CD4-positive, alpha-beta T cell treated with Interferon gamma for 1 hour (primary cell): ENCODE data around the gene GALR3.

Experiments
- DNase-seq: peaks from one replicate; pipeline ENCODE4 v3.0.0-alpha.2; 2020

The GALR3 gene

GRCh38 chr22:37824674-37825641 lies 1.8 kb downstream of the GALR3 start:
- no peak for DNase-seq

- DNase-seq = no peak
Measured at GRCh38 chr22:37827056-37827455, 3.9 kb downstream of the GALR3 start.

GRCh38 chr22:37830093-37830842 lies 7.1 kb downstream of the GALR3 start:
- DNase-seq = no peak

DNA sequence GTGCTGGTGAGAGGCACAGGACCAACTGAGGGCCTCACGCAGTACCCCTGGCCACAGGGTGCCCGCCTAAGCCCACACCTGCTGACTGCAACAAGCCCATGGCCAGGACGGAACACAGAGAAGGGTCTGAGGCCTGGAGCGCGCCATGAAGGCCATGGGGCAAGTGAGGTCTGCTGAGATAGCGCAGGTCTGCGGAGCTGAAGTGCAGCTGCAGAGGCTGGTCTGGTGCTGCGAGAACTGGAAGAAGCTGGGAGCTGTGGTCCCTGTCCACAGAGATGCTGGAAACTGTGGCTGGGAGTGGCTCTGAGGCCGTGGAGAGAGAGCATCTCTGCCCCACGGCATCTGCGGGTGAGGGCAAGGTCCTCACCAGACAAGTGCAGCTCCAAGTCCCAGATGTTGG lies 8.3 kb downstream of the GALR3 start:
- DNase-seq = no peak

GRCh38 chr22:37832022-37832857 lies 9.1 kb downstream of the GALR3 start:
- no peak for DNase-seq

- no peak for DNase-seq
Measured at GRCh38 chr22:37842015-37842793, 19.0 kb downstream of the GALR3 start.

GRCh38 chr22:37843741-37844089 lies 20.5 kb downstream of the GALR3 start:
- DNase-seq = no peak

DNA sequence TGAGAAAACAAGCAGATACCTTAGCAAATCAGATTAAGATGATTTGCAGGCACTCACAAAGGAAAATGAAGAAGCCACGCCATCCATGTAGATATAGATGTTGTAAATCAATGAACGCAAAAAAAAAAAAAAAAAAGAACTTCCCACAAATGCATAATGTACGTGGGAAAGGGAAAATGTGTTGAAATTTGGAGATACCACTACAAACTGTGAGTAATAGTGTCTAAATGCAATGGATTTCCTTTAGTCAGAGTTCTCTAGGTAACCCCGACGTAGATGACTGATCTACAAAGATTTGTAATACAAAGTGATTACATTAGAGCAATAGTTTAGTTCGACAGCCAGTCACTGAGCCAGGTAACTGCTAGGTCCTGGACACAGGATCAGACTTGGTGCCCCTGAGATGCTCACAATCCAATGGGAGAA lies 21.7 kb downstream of the GALR3 start:
- DNase-seq = no peak

GRCh38 chr22:37846433-37846832 lies 23.3 kb downstream of the GALR3 start:
- DNase-seq = no peak

GRCh38 chr22:37848587-37849088 lies 25.5 kb downstream of the GALR3 start:
- DNase-seq = no peak

GRCh38 chr22:37849089-37849751 lies 26.0 kb downstream of the GALR3 start, which contains the start of gene EIF3L:
Gene EIF3L (plus strand): TSS chr22:37849419. CDS start chr22:37849450, 31 bp downstream.
- peak; percentile 85 for DNase-seq

DNA sequence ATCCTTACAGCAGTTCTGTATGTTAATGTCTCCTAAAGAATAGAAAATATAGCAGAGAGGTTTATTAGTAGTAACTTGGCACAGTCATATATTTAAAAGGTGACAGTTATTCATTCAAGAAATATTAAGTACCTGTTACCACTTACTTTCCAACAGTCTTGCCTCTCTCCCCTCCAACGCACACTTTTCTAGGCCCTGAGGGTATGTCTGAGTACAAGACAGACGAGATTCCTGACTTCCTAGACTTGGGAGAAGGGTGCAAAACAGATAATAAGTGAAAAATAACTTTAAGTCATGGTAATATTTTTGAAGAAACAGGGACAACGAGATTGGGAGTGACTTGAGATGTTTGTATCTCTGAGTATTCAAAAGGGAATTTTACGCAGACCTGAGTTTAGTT lies 27.6 kb downstream of the GALR3 start:
- no peak for DNase-seq

DNA sequence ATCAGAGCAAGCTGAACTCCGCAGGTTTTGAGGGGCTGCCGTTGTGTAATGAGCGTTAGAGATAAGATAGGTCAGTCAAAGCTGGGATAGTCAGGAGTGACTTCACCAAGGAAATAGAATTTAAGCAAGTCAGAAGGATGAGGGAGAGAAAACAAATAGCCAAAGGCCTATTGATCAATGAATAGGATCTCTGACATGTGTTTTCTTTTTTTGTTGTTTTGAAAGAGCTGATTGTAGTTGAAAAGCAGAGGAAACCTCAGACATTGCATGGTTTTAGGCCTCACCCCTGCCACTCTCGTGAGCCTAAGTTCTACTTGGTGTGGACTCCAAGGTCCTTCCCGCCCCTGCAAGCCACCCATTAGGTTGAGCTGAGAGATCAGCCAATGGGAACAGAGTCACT lies 29.2 kb downstream of the GALR3 start:
- no peak for DNase-seq

DNA sequence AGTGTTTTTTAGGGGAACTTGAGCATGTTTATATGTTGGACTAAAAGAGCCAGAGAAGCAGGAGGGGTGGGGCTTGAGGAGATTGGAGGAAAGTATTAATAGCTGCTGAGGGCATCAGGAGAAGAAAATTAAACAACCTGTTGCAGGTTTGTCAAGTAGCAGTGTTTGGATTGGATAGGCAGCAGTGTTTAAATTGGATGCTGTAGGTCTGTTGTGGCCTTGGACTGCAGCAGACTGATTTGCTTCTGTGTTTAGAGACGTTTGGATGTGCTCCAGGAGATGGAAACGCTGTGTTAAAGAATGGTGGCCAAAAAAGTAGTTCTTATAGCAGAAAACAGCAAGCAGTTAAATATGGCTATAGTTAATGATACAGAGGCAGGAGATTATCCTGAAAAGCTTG lies 31.8 kb downstream of the GALR3 start:
- no peak for DNase-seq

- DNase-seq = no peak
Measured at GRCh38 chr22:37855462-37855861, 32.3 kb downstream of the GALR3 start.

DNA sequence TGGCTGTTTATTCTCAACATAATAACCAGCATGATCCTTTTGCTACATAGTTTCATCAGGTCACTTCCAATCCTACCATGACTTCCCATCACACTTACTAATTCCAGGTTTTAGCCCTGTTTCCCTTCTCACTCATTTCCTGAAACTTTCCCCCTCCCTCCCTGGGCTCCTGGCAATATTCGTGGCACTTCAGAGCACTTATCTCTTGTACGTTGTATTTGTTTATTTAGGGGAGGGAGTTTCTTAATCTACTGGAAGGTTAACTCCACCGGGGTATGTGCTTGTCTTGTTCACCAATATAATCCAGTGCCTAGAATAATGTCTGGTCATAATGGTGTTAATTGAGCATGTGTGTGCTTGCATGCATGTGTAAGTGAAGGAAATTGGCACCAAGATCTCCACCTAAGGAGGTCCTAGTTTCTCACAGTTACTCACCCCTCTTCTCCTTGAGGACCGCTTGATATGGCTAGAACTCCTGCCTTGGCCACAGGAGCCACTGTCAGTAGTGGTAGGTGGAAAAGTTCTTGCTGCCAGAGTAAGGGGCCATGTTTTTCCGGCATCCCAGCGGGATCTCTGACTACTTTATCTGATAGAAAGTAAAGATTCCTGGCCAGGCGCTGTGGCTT lies 37.7 kb downstream of the GALR3 start:
- no peak for DNase-seq

GRCh38 chr22:37862570-37863325 lies 39.6 kb downstream of the GALR3 start:
- DNase-seq = no peak

- DNase-seq = no peak
Measured at GRCh38 chr22:37865510-37865909, 42.3 kb downstream of the GALR3 start.

DNA sequence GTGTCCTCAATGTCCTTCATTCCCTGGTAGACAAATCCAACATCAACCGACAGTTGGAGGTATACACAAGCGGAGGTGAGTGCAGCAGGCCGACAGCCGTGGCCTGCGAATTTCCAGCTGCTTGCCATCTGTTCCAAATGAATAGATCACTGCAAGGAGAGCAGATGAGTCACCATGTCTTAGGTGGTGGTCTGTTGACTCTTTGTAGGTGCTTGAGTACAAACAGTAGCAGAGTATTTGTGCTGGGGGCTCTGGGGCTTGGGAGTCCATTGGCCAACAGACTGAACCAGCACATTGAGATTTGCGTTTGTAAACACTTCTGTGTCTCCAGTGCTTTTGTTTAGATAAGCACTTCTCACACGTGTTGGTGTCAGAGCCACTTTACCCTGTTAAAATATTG lies 47.1 kb downstream of the GALR3 start:
- DNase-seq = no peak
